Measurements from ENCODE around the gene MAPKAPK3.

MAPKAPK3 gene

GRCh38 chr3:50672656-50673055 is 55.7 kb downstream of the MAPKAPK3 start:
- no peak overlapping the region for H3K4me3 ChIP-seq (ENCODE audit: low read depth, low read length)
- ChIA-PET CTCF (interaction anchor here (0.7 kb wide), 1 partner anchor 42 kb away, joined by 3 read pairs; no protein-coding TSS in a partner anchor), POLR2A (no interaction called here)
- TF ChIP-seq, protein P1, sequence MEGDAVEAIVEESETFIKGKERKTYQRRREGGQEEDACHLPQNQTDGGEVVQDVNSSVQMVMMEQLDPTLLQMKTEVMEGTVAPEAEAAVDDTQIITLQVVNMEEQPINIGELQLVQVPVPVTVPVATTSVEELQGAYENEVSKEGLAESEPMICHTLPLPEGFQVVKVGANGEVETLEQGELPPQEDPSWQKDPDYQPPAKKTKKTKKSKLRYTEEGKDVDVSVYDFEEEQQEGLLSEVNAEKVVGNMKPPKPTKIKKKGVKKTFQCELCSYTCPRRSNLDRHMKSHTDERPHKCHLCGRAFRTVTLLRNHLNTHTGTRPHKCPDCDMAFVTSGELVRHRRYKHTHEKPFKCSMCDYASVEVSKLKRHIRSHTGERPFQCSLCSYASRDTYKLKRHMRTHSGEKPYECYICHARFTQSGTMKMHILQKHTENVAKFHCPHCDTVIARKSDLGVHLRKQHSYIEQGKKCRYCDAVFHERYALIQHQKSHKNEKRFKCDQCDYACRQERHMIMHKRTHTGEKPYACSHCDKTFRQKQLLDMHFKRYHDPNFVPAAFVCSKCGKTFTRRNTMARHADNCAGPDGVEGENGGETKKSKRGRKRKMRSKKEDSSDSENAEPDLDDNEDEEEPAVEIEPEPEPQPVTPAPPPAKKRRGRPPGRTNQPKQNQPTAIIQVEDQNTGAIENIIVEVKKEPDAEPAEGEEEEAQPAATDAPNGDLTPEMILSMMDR (IDR thresholded peaks at IDR 0.05; ENCODE audit: insufficient read depth, low read length, missing control alignments): no peak
- no peak for DNase-seq (ENCODE audit: low read depth, low spot score)

- CTCF ChIA-PET: interaction anchor here (0.7 kb wide), 1 partner anchor 58 kb away, joined by 3 read pairs; no protein-coding TSS in a partner anchor
- TF ChIP-seq, protein P1 (IDR thresholded peaks at IDR 0.05; ENCODE audit: insufficient read depth, low read length, missing control alignments): no peak
- no peak for DNase-seq (ENCODE audit: low read depth, low spot score)
- H3K4me3 ChIP-seq (ENCODE audit: low read depth, low read length): no peak overlapping the region
- POLR2A ChIA-PET: no interaction called here
Observed at GRCh38 chr3:50673931-50674330, 57.0 kb downstream of the MAPKAPK3 start.

- ChIA-PET POLR2A (no interaction called here), CTCF (no interaction called here)
- peak within 1 kb of the TSS; percentile 43 for H3K4me3 ChIP-seq (ENCODE audit: low read depth, low read length)
- TF ChIP-seq, protein P1 (IDR thresholded peaks at IDR 0.05; ENCODE audit: insufficient read depth, low read length, missing control alignments): no peak
- no peak for DNase-seq (ENCODE audit: low read depth, low spot score)
Observed at GRCh38 chr3:50674349-50675178, 57.6 kb downstream of the MAPKAPK3 start, which contains the start of gene DOCK3. Gene DOCK3 (plus strand): TSS chr3:50674927. CDS start chr3:50675264, 337 bp downstream.

DNA sequence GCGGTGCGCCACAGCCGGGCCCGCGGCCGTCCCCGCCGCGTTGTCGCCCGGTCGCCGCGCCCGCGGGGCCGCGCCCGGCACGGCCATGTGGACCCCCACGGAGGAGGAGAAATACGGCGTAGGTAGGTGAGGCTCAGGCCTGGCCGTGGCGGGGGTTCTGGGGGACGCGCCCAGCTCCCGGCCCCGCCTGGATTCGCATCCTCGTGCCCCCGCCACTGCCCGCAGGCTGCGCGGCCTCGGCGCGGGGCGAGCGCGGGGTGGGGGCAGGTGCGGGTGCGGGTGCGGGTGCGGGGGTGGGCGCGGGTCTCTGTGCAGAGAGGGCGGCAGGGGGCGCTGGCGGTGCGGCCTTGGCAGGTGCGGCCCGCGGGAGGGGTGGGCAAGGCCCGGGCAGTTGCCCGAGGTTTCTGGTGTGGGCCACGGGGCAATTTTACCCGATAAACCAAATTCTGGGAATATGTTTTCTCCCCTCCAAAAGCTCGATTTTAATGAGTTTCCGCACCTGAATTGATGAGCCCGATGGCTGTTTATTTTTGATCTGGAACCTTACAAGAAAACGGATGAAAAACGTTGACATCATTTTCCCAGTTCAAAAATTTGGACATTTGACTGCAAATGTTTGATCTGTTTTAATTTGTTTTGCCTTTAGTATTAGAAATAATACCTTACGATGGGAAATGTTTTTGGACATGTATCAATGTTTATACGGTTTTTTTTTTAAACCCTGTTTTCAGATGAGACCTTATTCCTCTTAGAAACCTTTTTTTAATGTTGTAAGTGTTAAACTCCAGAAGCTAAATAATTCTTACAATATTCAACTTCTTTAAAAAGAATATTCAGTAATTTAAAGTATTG is 58.5 kb downstream of the MAPKAPK3 start:
- no peak for DNase-seq (ENCODE audit: low read depth, low spot score)
- TF ChIP-seq, protein P1 (IDR thresholded peaks at IDR 0.05; ENCODE audit: insufficient read depth, low read length, missing control alignments): no peak
- CTCF ChIA-PET: no interaction called here
- POLR2A ChIA-PET: no interaction called here
- H3K4me3 ChIP-seq (ENCODE audit: low read depth, low read length): peak overlapping the region; percentile 43; the same call in 1 of the 2 replicates

DNA sequence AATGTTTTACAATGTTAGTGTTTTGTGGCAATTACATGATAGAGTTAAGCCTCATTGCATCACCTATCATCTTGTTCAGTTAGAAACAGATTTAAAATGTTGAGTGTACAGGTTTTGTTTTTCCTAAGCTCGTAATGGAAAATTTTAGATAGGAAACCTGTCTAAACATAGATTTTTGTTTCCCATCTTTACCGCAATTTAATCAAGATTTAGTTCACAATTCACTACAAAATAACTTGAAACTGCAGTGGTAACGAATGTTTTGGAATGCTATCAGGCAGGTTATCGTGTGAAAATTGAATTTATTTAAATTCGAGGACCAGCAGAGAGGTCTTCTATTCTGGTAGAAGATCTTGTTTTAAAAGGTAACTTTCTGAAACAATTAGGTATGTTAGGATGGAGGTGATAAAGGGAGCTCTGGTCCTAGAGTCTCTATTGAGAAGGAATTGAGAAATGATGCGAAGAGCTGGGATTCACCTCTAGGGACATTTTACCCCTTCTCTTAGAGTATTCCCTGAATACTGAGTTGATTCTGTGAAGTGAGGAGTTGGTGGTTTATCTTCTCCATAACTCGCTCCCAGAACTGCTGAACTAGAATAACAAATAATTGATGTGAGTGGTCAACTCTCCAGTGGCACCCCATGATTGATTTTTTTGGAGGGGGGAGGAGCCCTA is 59.2 kb downstream of the MAPKAPK3 start:
- POLR2A ChIA-PET: no interaction called here
- TF ChIP-seq, protein P1 (IDR thresholded peaks at IDR 0.05; ENCODE audit: insufficient read depth, low read length, missing control alignments): no peak
- H3K4me3 ChIP-seq (ENCODE audit: low read depth, low read length): no peak overlapping the region
- CTCF ChIA-PET: no interaction called here
- DNase-seq (ENCODE audit: low read depth, low spot score): no peak
